ENCODE data around the gene ZBTB16.

Gene ZBTB16

GRCh38 chr11:114121804-114122504 lies 62.4 kb downstream of the ZBTB16 start:
- H3K4me2 ChIP-seq (ENCODE audit: low read length): no peak overlapping the region
- H3K27me3 ChIP-seq (ENCODE audit: control insufficient read depth, insufficient read depth, low read length): no peaks in the 10 kb centered on the region
- no peaks in the 10 kb centered on the region for H3K36me3 ChIP-seq (ENCODE audit: control insufficient read depth, insufficient read depth, low read length)
- H3K27ac ChIP-seq: peak overlapping the region; percentile 42
- H2AFZ ChIP-seq: no peak overlapping the region
- no peak overlapping the region for H3K4me3 ChIP-seq (ENCODE audit: low read depth, low read length)
- TF ChIP-seq CTCF (IDR thresholded peaks at IDR 0.05): no peak
- H3K79me2 ChIP-seq: peaks cover 55% of the 10 kb centered on the region
- H3K9ac ChIP-seq: no peak overlapping the region
- H3K9me3 ChIP-seq (ENCODE audit: control insufficient read depth, low read length): no peaks in the 10 kb centered on the region
- H3K4me1 ChIP-seq: peaks cover 13% of the 10 kb centered on the region

- Histone ChIP-seq H3K4me1 (peaks cover 13% of the 10 kb centered on the region), H3K27ac (peak overlapping the region; percentile 15), H3K27me3 (ENCODE audit: control insufficient read depth, insufficient read depth, low read length) (no peaks in the 10 kb centered on the region), H3K9ac (no peak overlapping the region), H3K9me3 (ENCODE audit: control insufficient read depth, low read length) (no peaks in the 10 kb centered on the region), H3K36me3 (ENCODE audit: control insufficient read depth, insufficient read depth, low read length) (no peaks in the 10 kb centered on the region), H3K4me2 (ENCODE audit: low read length) (no peak overlapping the region), H2AFZ (no peak overlapping the region), H3K4me3 (ENCODE audit: low read depth, low read length) (no peak overlapping the region), H3K79me2 (peaks cover 57% of the 10 kb centered on the region)
- no peak for TF ChIP-seq CTCF (IDR thresholded peaks at IDR 0.05)
These were observed 63.2 kb downstream of the ZBTB16 start for GRCh38 chr11:114122686-114123085.

- H3K4me2 ChIP-seq (ENCODE audit: low read length): no peak overlapping the region
- no peaks in the 10 kb centered on the region for H3K9me3 ChIP-seq (ENCODE audit: control insufficient read depth, low read length)
- H3K4me3 ChIP-seq (ENCODE audit: low read depth, low read length): no peak overlapping the region
- TF ChIP-seq CTCF (IDR thresholded peaks at IDR 0.05): no peak
- H3K27me3 ChIP-seq (ENCODE audit: control insufficient read depth, insufficient read depth, low read length): no peaks in the 10 kb centered on the region
- no peak overlapping the region for H2AFZ ChIP-seq
- H3K79me2 ChIP-seq: peaks cover 53% of the 10 kb centered on the region
- H3K4me1 ChIP-seq: peaks cover 13% of the 10 kb centered on the region
- H3K9ac ChIP-seq: no peak overlapping the region
- H3K36me3 ChIP-seq (ENCODE audit: control insufficient read depth, insufficient read depth, low read length): no peaks in the 10 kb centered on the region
- no peak overlapping the region for H3K27ac ChIP-seq
These were observed 64.3 kb downstream of the ZBTB16 start for GRCh38 chr11:114123692-114124330.

- no peak overlapping the region for H2AFZ ChIP-seq
- H3K27ac ChIP-seq: peak overlapping the region; percentile 47
- H3K27me3 ChIP-seq (ENCODE audit: control insufficient read depth, insufficient read depth, low read length): no peaks in the 10 kb centered on the region
These were observed 65.2 kb downstream of the ZBTB16 start for GRCh38 chr11:114124601-114125144.

More at GRCh38 chr11:114124601-114125144, 65.2 kb downstream of the ZBTB16 start:
- Histone ChIP-seq H3K79me2 (peaks cover 50% of the 10 kb centered on the region), H3K9ac (no peak overlapping the region), H3K4me3 (ENCODE audit: low read depth, low read length) (no peak overlapping the region), H3K9me3 (ENCODE audit: control insufficient read depth, low read length) (no peaks in the 10 kb centered on the region), H3K4me1 (peaks cover 15% of the 10 kb centered on the region), H3K36me3 (ENCODE audit: control insufficient read depth, insufficient read depth, low read length) (no peaks in the 10 kb centered on the region), H3K4me2 (ENCODE audit: low read length) (no peak overlapping the region)
- no peak for TF ChIP-seq CTCF (IDR thresholded peaks at IDR 0.05)

Data from parathyroid adenoma (tissue), 2 donors.